GM18858 (cell line): Measurements from ENCODE around the gene OR11H7.
"Not testable (repeated sequence)": the region's sequence is repeated elsewhere in the genome, so short reads cannot be mapped to it uniquely, and the experiment has no call there.

Experiments used
- ATAC-seq: cut with Tn5 transposase; IDR thresholded peaks from one replicate; pipeline ENCODE4 v1.9.1; 2021; ENCODE audit not compliant: unreplicated experiment

Gene OR11H7

GRCh38 chr14:20277409-20277808 is 48.6 kb downstream of the OR11H7 start:
- ATAC-seq = no peak

GRCh38 chr14:20278414-20278813 is 49.6 kb downstream of the OR11H7 start:
- no peak for ATAC-seq

GRCh38 chr14:20280265-20280664 is 51.5 kb downstream of the OR11H7 start:
- not testable (repeated sequence) for ATAC-seq
